Measurements from ENCODE around the gene CAMTA1.

Gene CAMTA1

DNA sequence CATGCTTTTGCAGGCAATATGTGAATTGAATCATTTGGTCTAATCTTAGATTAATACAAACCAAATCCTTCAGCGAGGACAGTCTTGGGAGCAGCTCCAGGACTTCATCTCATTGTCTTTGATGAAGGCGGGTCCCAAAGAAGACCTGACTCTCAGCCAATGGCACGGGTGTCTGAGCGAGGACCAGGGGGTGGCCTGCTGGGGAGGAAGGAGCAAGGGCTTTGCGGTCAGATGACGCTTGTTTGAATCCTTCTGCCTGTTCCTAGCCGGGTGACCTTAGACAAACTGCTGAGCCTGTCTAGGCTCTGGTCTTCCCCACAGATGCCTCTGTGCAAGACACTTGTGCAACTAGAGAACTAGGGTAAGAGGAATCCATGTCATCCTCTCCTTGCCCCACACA, 673.7 kb downstream of the CAMTA1 start:
- TF ChIP-seq GLIS1 (tag by site-specific recombination; IDR thresholded peaks at IDR 0.05) (no peak), ZBTB21 (tag by site-specific recombination; IDR thresholded peaks at IDR 0.05) (no peak), ZNF391 (tag by site-specific recombination; IDR thresholded peaks at IDR 0.05; ENCODE audit: borderline replicate concordance, low read depth) (no peak), KLF9 (tag by site-specific recombination; IDR thresholded peaks at IDR 0.05; ENCODE audit: low read depth) (no peak), ZNF555 (tag by site-specific recombination; conservative IDR thresholded peaks at IDR 0.05) (no peak), GFI1B (tag by site-specific recombination; IDR thresholded peaks at IDR 0.05) (no peak), ZNF175 (tag by site-specific recombination; IDR thresholded peaks at IDR 0.05) (no peak), SETDB1 (IDR thresholded peaks at IDR 0.05; ENCODE audit: insufficient read length, low read length) (no peak), ZBTB20 (tag by site-specific recombination; IDR thresholded peaks at IDR 0.05) (no peak), ZNF133 (tag by site-specific recombination; IDR thresholded peaks at IDR 0.05) (no peak), YY1 (tag by site-specific recombination; IDR thresholded peaks at IDR 0.05) (no peak), HOXD13 (CRISPR knock-in tag; IDR thresholded peaks at IDR 0.05; ENCODE audit: borderline replicate concordance) (no peak), GLI4 (tag by site-specific recombination; IDR thresholded peaks at IDR 0.05) (no peak), ZNF366 (tag by site-specific recombination; conservative IDR thresholded peaks at IDR 0.05) (no peak)
- TF ChIP-seq, protein P1, sequence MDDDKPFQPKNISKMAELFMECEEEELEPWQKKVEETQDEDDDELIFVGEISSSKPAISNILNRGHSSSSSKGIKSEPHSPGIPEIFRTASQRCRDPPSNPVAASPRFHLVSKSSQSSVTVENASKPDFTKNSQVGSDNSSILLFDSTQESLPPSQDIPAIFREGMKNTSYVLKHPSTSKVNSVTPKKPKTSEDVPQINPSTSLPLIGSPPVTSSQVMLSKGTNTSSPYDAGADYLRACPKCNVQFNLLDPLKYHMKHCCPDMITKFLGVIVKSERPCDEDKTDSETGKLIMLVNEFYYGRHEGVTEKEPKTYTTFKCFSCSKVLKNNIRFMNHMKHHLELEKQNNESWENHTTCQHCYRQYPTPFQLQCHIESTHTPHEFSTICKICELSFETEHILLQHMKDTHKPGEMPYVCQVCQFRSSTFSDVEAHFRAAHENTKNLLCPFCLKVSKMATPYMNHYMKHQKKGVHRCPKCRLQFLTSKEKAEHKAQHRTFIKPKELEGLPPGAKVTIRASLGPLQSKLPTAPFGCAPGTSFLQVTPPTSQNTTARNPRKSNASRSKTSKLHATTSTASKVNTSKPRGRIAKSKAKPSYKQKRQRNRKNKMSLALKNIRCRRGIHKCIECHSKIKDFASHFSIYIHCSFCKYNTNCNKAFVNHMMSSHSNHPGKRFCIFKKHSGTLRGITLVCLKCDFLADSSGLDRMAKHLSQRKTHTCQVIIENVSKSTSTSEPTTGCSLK (tag by site-specific recombination; IDR thresholded peaks at IDR 0.05), result no peak
- Histone ChIP-seq H3K36me3 (ENCODE audit: control insufficient read depth in 2 of 2, insufficient read depth in 1 of 2, low read length in 2 of 2) (no peaks in the 10 kb centered on the region), H3K4me3 (ENCODE audit: low read depth, low read length) (no peak overlapping the region), H3K9me3 (ENCODE audit: control insufficient read depth, insufficient read depth, low read depth, low read length) (no peaks in the 10 kb centered on the region), H3K4me1 (ENCODE audit: control insufficient read depth, insufficient read depth, low read length) (no peaks in the 10 kb centered on the region), H3K27ac (ENCODE audit: extremely low read depth, low read depth, low read length) (no peak overlapping the region)
- ChIA-PET CTCF (interaction anchor here (0.7 kb wide), 2 partner anchors 122 to 757 kb away, joined by 3 read pairs; no protein-coding TSS in a partner anchor), POLR2A (no interaction called here)

DNA sequence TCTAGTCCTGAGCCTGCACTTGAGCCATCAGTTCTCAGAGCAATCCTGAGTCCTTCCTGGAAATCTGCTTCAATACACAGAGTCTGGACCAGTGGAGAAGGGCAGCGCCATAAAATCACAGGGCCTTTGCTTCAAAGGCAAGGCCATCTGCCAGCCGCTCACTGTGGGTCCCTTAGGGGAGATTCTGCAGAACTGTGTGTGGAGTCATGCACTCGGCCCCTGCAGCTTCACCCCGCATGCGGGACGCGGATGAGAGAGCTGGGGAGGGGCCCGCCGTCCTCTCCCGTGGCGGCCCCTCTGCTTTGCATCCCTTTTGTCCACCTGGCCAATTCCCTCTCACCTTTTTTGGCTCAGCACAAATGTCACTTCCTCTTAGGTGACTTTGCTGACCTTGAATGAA, 674.7 kb downstream of the CAMTA1 start:
- H3K9me3 ChIP-seq (ENCODE audit: control insufficient read depth, insufficient read depth, low read depth, low read length), result no peaks in the 10 kb centered on the region
- H3K4me1 ChIP-seq (ENCODE audit: control insufficient read depth, insufficient read depth, low read length), result no peaks in the 10 kb centered on the region
- H3K27ac ChIP-seq (ENCODE audit: extremely low read depth, low read depth, low read length), result no peak overlapping the region
- TF ChIP-seq YY1 (tag by site-specific recombination; IDR thresholded peaks at IDR 0.05), result no peak
- H3K4me3 ChIP-seq (ENCODE audit: low read depth, low read length), result no peak overlapping the region
- ChIA-PET POLR2A (no interaction called here), CTCF (interaction anchor here (1.6 kb wide), 1 partner anchor 80 kb away, joined by 4 read pairs; no protein-coding TSS in a partner anchor)
- no peaks in the 10 kb centered on the region for H3K36me3 ChIP-seq (ENCODE audit: control insufficient read depth in 2 of 2, insufficient read depth in 1 of 2, low read length in 2 of 2)

DNA sequence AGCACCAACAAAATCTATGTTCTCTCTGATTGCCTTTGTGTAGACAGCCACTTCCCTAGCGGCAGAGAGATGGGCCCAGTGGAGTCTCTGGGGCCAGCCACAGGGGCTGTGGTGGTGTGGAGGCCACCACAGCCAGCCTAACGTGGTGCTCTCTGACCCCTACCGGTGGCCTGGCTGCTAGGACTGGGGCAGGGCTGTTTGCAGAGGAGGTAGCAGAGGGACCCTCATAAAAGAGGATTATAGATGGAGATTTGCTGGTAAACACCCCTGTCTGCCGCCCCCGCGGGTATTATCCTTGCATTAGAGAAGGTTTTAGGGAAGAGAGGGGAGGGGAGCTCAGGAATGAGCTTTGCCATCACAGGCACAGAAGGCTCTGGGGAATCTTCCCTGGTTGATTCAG, 675.6 kb downstream of the CAMTA1 start:
- H3K4me3 ChIP-seq (ENCODE audit: low read depth, low read length), result no peak overlapping the region
- no peaks in the 10 kb centered on the region for H3K4me1 ChIP-seq (ENCODE audit: control insufficient read depth, insufficient read depth, low read length)
- ChIA-PET CTCF (interaction anchor here (1.6 kb wide), 1 partner anchor 79 kb away, joined by 4 read pairs; no protein-coding TSS in a partner anchor), POLR2A (no interaction called here)
- H3K9me3 ChIP-seq (ENCODE audit: control insufficient read depth, insufficient read depth, low read depth, low read length), result no peaks in the 10 kb centered on the region
- H3K36me3 ChIP-seq (ENCODE audit: control insufficient read depth in 2 of 2, insufficient read depth in 1 of 2, low read length in 2 of 2), result no peaks in the 10 kb centered on the region
- H3K27ac ChIP-seq (ENCODE audit: extremely low read depth, low read depth, low read length), result no peak overlapping the region
- TF ChIP-seq KLF9 (tag by site-specific recombination; IDR thresholded peaks at IDR 0.05; ENCODE audit: low read depth) (no peak), YY2 (tag by site-specific recombination; IDR thresholded peaks at IDR 0.05) (no peak), ZFP69B (tag by site-specific recombination; IDR thresholded peaks at IDR 0.05) (no peak), ZFHX2 (tag by site-specific recombination; conservative IDR thresholded peaks at IDR 0.05) (0 out of 2 replicates have a peak, but pooled peaks have one; percentile 17)
- TF ChIP-seq, protein P2, sequence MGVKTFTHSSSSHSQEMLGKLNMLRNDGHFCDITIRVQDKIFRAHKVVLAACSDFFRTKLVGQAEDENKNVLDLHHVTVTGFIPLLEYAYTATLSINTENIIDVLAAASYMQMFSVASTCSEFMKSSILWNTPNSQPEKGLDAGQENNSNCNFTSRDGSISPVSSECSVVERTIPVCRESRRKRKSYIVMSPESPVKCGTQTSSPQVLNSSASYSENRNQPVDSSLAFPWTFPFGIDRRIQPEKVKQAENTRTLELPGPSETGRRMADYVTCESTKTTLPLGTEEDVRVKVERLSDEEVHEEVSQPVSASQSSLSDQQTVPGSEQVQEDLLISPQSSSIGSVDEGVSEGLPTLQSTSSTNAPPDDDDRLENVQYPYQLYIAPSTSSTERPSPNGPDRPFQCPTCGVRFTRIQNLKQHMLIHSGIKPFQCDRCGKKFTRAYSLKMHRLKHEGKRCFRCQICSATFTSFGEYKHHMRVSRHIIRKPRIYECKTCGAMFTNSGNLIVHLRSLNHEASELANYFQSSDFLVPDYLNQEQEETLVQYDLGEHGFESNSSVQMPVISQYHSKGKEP (tag by site-specific recombination; IDR thresholded peaks at IDR 0.05), result no peak

Measured in HEK293 (cell line).